PC-9 (cell line): Measurements from ENCODE around the gene KIAA1958.

Experiments used
- CTCF ChIP-seq: fragments of 200-600 bp; sonication (generic); conservative IDR thresholded peaks from 2 replicates; pipeline ENCODE4 v1.6.1; 2017; ENCODE audit warnings: mixed run types, antibody characterized with exemption, mild to moderate bottlenecking, moderate library complexity
- EZH2 ChIP-seq: fragments of 200-600 bp; sonication (generic); IDR thresholded peaks from 2 replicates; pipeline ENCODE4 v1.8.0; 2017; ENCODE audit warnings: antibody characterized with exemption, low read depth

GRCh38 chr9:112689161-112689740, 202.6 kb downstream of the KIAA1958 start:
- TF ChIP-seq CTCF, result no peak
- no peak for TF ChIP-seq EZH2
